ENCODE data around the gene LILRB2. TPM values are rescaled to one million over a fixed set of nuclear protein-coding genes. Genes with fewer than 3 reads are reported as not detected.

Gene LILRB2
- total and polyA plus RNA-seq, 9 of the 15 experiments (the other 6 are each of a cell fraction or from before 2014, with no cell fraction given), result not detected

DNA sequence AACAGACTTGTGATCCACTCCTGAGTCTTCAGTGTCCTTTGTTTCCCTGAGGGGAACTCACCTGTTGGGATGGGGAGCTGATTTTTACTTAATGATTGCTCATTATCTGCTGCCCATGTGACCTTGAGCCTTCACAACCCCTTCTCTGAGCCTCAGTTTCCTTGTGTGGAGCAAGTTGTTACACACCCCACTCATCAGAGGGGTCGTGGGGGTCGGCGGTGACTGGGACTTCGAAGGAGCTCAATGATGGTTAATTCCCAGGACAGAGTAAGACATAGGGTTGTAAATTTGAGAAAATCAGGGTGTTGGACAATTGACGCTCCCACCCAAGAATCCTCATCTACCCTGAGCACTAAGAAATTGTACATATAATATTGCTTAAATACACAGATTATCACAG, 18.6 kb upstream of the LILRB2 start (continued):
- no peak for TF ChIP-seq GTF2A2 (tag; IDR thresholded peaks at IDR 0.05)

DNA sequence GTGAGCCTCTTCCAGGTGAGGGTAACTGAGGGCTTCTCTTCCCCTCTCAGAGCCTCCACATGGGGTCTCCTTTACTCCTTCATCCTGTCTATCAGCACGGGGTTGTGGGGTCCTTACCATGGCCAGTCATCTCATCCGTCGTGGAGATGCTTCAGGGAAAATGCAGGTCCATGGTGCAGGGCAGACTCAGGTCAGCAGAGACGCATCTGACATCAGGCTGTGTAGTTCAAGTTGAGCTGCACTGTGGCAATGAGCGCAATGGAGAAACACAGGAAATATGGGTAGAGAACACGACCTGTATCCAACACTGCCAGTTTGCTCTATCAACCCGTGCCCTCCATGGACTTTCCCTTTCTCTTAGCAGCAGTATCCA, 18.2 kb upstream of the LILRB2 start:
- POLR2A ChIA-PET, result interaction anchor here (0.7 kb wide), 1 partner anchor 12 kb away, joined by 3 read pairs; no protein-coding TSS in a partner anchor
- Histone ChIP-seq H3K79me2 (ENCODE audit: control insufficient read depth, insufficient read depth, low read length) (no peaks in the 10 kb centered on the region), H3K27me3 (ENCODE audit: control insufficient read depth in 2 of 2, insufficient read depth in 2 of 2, low read length in 2 of 2) (peaks cover 4 to 27% of the 10 kb centered on the region in 2 experiments; a peak in 2 of 5 replicates), H3K27ac (ENCODE audit: extremely low read depth, low read depth, low read length) (no peak overlapping the region), H3K4me1 (replicated peaks in 1 of 2; ENCODE audit: control insufficient read depth in 2 of 2, insufficient read depth in 2 of 2, low read length in 2 of 2) (no peaks in the 10 kb centered on the region), H3K9me3 (replicated peaks; ENCODE audit: control insufficient read depth, insufficient read depth, low read depth, low read length) (no peaks in the 10 kb centered on the region), H4K20me1 (replicated peaks; ENCODE audit: control insufficient read depth, insufficient read depth, low read length) (0 out of 2 replicates have a peak, but pooled peaks cover 4% of the 10 kb centered on the region), H2AFZ (ENCODE audit: low read depth, low read length) (no peak overlapping the region), H3K9ac (ENCODE audit: insufficient read depth in 1 of 2, low read depth in 2 of 2, low read length in 2 of 2) (no peak overlapping the region), H3K4me2 (ENCODE audit: insufficient read depth, low read length) (no peak overlapping the region), H3K36me3 (ENCODE audit: control insufficient read depth, insufficient read depth, low read length) (no peaks in the 10 kb centered on the region), H3K4me3 (no peak overlapping the region), H3K9me1 (ENCODE audit: control insufficient read depth, insufficient read depth, low read length) (no peaks in the 10 kb centered on the region)
- FAIRE-seq (no peak), DNase-seq (ENCODE audit: extremely low read depth in 1 of 4, low spot score in 3 of 4) (no peak), ATAC-seq (no peak)
- BruUV-seq (replicated peaks), result no TSS peak
- CTCF ChIA-PET (ENCODE audit: low intra/inter-chr PET ratio), result no interaction called here
- 0% methylated on average over 7 of the region's 7 CpGs for WGBS (ENCODE audit: insufficient coverage, low coverage, missing lambda C conversion rate)
- intact Hi-C loops (cut with micrococcal nuclease), result no loop called here
- no peak for TF ChIP-seq HDAC8 (tag; IDR thresholded peaks at IDR 0.05)
- no peak for TF ChIP-seq SRSF7 (optimal IDR thresholded peaks at IDR 0.05; ENCODE audit: low read depth, low read length)
- no peak for TF ChIP-seq CTBP1 (IDR thresholded peaks at IDR 0.05; ENCODE audit: borderline replicate concordance)
- TF ChIP-seq, protein P1, sequence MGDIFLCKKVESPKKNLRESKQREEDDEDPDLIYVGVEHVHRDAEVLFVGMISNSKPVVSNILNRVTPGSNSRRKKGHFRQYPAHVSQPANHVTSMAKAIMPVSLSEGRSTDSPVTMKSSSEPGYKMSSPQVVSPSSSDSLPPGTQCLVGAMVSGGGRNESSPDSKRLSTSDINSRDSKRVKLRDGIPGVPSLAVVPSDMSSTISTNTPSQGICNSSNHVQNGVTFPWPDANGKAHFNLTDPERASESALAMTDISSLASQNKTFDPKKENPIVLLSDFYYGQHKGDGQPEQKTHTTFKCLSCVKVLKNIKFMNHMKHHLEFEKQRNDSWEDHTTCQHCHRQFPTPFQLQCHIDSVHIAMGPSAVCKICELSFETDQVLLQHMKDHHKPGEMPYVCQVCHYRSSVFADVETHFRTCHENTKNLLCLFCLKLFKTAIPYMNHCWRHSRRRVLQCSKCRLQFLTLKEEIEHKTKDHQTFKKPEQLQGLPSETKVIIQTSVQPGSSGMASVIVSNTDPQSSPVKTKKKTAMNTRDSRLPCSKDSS (IDR thresholded peaks at IDR 0.05; ENCODE audit: low read depth, partially characterized antibody), result no peak
- no peak for TF ChIP-seq ZNF695 (CRISPR knock-in tag; IDR thresholded peaks at IDR 0.05)
- TF ChIP-seq POLR3A (IDR thresholded peaks at IDR 0.05; ENCODE audit: borderline replicate concordance, extremely low read depth, insufficient read depth, insufficient read length), result no peak
- no peak for TF ChIP-seq HNRNPH1 (optimal IDR thresholded peaks at IDR 0.05; ENCODE audit: low read depth, low read length)
- in situ Hi-C loops (cut with MboI), result loop anchor here (5.0 kb wide), 1 partner anchor 278 kb away; no protein-coding TSS in a partner anchor
